ENCODE results near the gene ARL15. TPM values are rescaled to one million over a fixed set of nuclear protein-coding genes. Genes with fewer than 3 reads are reported as not detected.

Gene ARL15
- total and polyA plus RNA-seq, 9 of the 15 experiments (the other 6 are each of a cell fraction or from before 2014, with no cell fraction given) = 18.5 to 80.4 (median 57.0) TPM

- TF ChIP-seq CHAMP1 (IDR thresholded peaks at IDR 0.05) (no peak), ZNF184 (CRISPR knock-in tag; IDR thresholded peaks at IDR 0.05) (no peak), NFE2 (IDR thresholded peaks at IDR 0.05; ENCODE audit: low read depth) (no peak), BRD4 (IDR thresholded peaks at IDR 0.05) (no peak)
Observed at GRCh38 chr5:53908757-53909156, 401.6 kb downstream of the ARL15 start (continued).

DNA sequence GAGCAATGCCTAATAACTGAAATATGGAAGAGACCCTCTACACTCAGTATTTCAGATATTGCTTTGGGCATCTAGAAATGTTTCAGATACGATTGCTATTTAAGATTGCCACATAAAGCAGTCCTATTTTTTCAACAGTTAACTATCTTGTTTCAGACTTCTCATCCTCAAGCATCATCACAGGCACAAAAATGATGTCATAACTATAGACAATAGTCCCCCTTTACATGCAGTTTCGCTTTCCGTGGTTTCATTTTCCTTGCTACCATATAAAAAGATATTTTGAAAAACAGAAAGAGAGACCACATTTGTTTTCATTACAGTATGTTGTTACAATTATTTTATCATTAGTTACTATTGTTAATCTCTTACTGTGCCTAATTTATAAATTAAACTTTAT lies 402.5 kb downstream of the ARL15 start:
- H3K4me1 ChIP-seq (replicated peaks in 1 of 2; ENCODE audit: control insufficient read depth in 2 of 2, insufficient read depth in 2 of 2, low read length in 2 of 2) = no peaks in the 10 kb centered on the region
- no peak overlapping the region for H3K9ac ChIP-seq (ENCODE audit: insufficient read depth in 1 of 2, low read depth in 2 of 2, low read length in 2 of 2)
- in situ Hi-C loops (cut with MboI) = no loop called here
- ChIA-PET CTCF (ENCODE audit: low intra/inter-chr PET ratio) (no interaction called here), POLR2A (no interaction called here)
- no peaks in the 10 kb centered on the region for H3K9me3 ChIP-seq (replicated peaks; ENCODE audit: control insufficient read depth, insufficient read depth, low read depth, low read length)
- H2AFZ ChIP-seq (ENCODE audit: low read depth, low read length) = no peak overlapping the region
- H3K4me3 ChIP-seq = no peak overlapping the region
- H3K9me1 ChIP-seq (ENCODE audit: control insufficient read depth, insufficient read depth, low read length) = no peaks in the 10 kb centered on the region
- no peak overlapping the region for H3K4me2 ChIP-seq (ENCODE audit: insufficient read depth, low read length)
- 92% methylated on average over 3 of the region's 3 CpGs for WGBS (ENCODE audit: insufficient coverage, low coverage, missing lambda C conversion rate)
- no peaks in the 10 kb centered on the region for H4K20me1 ChIP-seq (replicated peaks; ENCODE audit: control insufficient read depth, insufficient read depth, low read length)
- 0 out of 3 replicates have a peak, but pooled peaks cover 2% of the 10 kb centered on the region for H3K79me2 ChIP-seq (ENCODE audit: control insufficient read depth, insufficient read depth, low read length)
- FAIRE-seq = no peak
- H3K36me3 ChIP-seq (ENCODE audit: control insufficient read depth, insufficient read depth, low read length) = no peaks in the 10 kb centered on the region; the same call in 2 of the 3 replicates
- intact Hi-C loops (cut with micrococcal nuclease) = no loop called here
- BruUV-seq (replicated peaks) = no TSS peak
- no peaks in the 10 kb centered on the region for H3K27me3 ChIP-seq (ENCODE audit: control insufficient read depth in 2 of 2, insufficient read depth in 2 of 2, low read length in 2 of 2)
- no peak for DNase-seq (ENCODE audit: extremely low read depth in 1 of 4, low spot score in 3 of 4)
- ATAC-seq = no peak
- no peak overlapping the region for H3K27ac ChIP-seq (ENCODE audit: extremely low read depth, low read depth, low read length)
- no peak for TF ChIP-seq ATF4 (CRISPR knock-in tag; IDR thresholded peaks at IDR 0.05)
- no peak for TF ChIP-seq TCF3 (CRISPR knock-in tag; IDR thresholded peaks at IDR 0.05)
- no peak for TF ChIP-seq CREM (IDR thresholded peaks at IDR 0.05; ENCODE audit: low read depth)
- no peak for TF ChIP-seq ZNF445 (CRISPR knock-in tag; IDR thresholded peaks at IDR 0.05; ENCODE audit: low read depth)
- no peak for TF ChIP-seq ELF2 (CRISPR knock-in tag; IDR thresholded peaks at IDR 0.05)
- TF ChIP-seq, protein P1, sequence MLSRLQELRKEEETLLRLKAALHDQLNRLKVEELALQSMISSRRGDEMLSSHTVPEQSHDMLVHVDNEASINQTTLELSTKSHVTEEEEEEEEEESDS (CRISPR knock-in tag; IDR thresholded peaks at IDR 0.05) = no peak
- no peak for TF ChIP-seq CC2D1A (IDR thresholded peaks at IDR 0.05)
- TF ChIP-seq MCM3 (IDR thresholded peaks at IDR 0.05) = no peak
- TF ChIP-seq MTA1 (IDR thresholded peaks at IDR 0.05; ENCODE audit: borderline replicate concordance) = no peak
- TF ChIP-seq, protein P2, sequence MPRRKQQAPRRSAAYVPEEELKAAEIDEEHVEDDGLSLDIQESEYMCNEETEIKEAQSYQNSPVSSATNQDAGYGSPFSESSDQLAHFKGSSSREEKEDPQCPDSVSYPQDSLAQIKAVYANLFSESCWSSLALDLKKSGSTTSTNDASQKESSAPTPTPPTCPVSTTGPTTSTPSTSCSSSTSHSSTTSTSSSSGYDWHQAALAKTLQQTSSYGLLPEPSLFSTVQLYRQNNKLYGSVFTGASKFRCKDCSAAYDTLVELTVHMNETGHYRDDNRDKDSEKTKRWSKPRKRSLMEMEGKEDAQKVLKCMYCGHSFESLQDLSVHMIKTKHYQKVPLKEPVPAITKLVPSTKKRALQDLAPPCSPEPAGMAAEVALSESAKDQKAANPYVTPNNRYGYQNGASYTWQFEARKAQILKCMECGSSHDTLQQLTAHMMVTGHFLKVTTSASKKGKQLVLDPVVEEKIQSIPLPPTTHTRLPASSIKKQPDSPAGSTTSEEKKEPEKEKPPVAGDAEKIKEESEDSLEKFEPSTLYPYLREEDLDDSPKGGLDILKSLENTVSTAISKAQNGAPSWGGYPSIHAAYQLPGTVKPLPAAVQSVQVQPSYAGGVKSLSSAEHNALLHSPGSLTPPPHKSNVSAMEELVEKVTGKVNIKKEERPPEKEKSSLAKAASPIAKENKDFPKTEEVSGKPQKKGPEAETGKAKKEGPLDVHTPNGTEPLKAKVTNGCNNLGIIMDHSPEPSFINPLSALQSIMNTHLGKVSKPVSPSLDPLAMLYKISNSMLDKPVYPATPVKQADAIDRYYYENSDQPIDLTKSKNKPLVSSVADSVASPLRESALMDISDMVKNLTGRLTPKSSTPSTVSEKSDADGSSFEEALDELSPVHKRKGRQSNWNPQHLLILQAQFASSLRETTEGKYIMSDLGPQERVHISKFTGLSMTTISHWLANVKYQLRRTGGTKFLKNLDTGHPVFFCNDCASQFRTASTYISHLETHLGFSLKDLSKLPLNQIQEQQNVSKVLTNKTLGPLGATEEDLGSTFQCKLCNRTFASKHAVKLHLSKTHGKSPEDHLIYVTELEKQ (CRISPR knock-in tag; IDR thresholded peaks at IDR 0.05) = no peak
- TF ChIP-seq CCNT2 (IDR thresholded peaks at IDR 0.05; ENCODE audit: borderline replicate concordance, extremely low read depth, insufficient read length, low read depth, low read length) = no peak

Measured in K562 (cell line).